H9 (cell line): ENCODE measurements around the gene KHNYN. TPM values are rescaled to one million over a fixed set of nuclear protein-coding genes. Genes with fewer than 3 reads are reported as not detected.

Experiments
- DNase-seq: peaks from one replicate; pipeline ENCODE4 v3.0.0-alpha.2; 2017
- H2AFZ ChIP-seq: one replicate; pipeline ENCODE4 v1.6.1; 2013; ENCODE audit warnings: mild to moderate bottlenecking, low read length, control low read depth, moderate library complexity
- H2AK5ac ChIP-seq: 2 replicates; pipeline ENCODE4 v1.6.1; 2013; ENCODE audit warnings: low read length, control low read depth, mixed read lengths; ENCODE audit not compliant: insufficient read length
- H2BK120ac ChIP-seq: one replicate; pipeline ENCODE4 v1.6.1; 2013; ENCODE audit warnings: low read depth, mild to moderate bottlenecking, low read length, control low read depth, inconsistent platforms; ENCODE audit not compliant: poor library complexity, severe bottlenecking
- H2BK12ac ChIP-seq: 2 replicates; pipeline ENCODE4 v1.6.1; 2013; ENCODE audit warnings: low read length, control low read depth, mixed read lengths, low read depth; ENCODE audit not compliant: insufficient read length
- H2BK15ac ChIP-seq: 2 replicates; pipeline ENCODE4 v1.6.1; 2013; ENCODE audit warnings: low read depth, low read length, control low read depth
- H2BK20ac ChIP-seq: one replicate; pipeline ENCODE4 v1.6.1; 2013; ENCODE audit warnings: low read depth, mild to moderate bottlenecking, low read length, control low read depth, inconsistent platforms; ENCODE audit not compliant: poor library complexity, severe bottlenecking
- H2BK5ac ChIP-seq: 2 replicates; pipeline ENCODE4 v1.6.1; 2013; ENCODE audit warnings: low read length, control low read depth, mixed read lengths; ENCODE audit not compliant: insufficient read length
- H3K14ac ChIP-seq: 2 replicates; pipeline ENCODE4 v1.6.1; 2013; ENCODE audit warnings: low read length, control low read depth; ENCODE audit not compliant: insufficient read depth
- H3K18ac ChIP-seq: 2 replicates; pipeline ENCODE4 v1.6.1; 2013; ENCODE audit warnings: low read depth, mild to moderate bottlenecking, mixed read lengths, low read length, control low read depth; ENCODE audit not compliant: insufficient read length
- H3K23ac ChIP-seq: 2 replicates; pipeline ENCODE4 v1.6.1; 2013; ENCODE audit warnings: low read length, control low read depth, mixed read lengths, low read depth; ENCODE audit not compliant: insufficient read length
- H3K23me2 ChIP-seq: 2 replicates; pipeline ENCODE4 v1.6.1; 2013; ENCODE audit warnings: low read depth, mild to moderate bottlenecking, mixed read lengths, low read length, control low read depth; ENCODE audit not compliant: insufficient read length, poor library complexity, severe bottlenecking
- H3K27ac ChIP-seq: 2 replicates; pipeline ENCODE4 v1.5.1; 2013; ENCODE audit warnings: low read length, control low read depth, mixed read lengths, low read depth; ENCODE audit not compliant: insufficient read length
- H3K27me3 ChIP-seq: 2 replicates; pipeline ENCODE4 v1.6.1; 2013; ENCODE audit warnings: low read length, control low read depth, inconsistent platforms; ENCODE audit not compliant: insufficient read depth
- H3K4ac ChIP-seq: 2 replicates; pipeline ENCODE4 v1.6.1; 2013; ENCODE audit warnings: low read depth, mild to moderate bottlenecking, control low read depth, inconsistent platforms, low read length, moderate library complexity
- H3K4me1 ChIP-seq: 2 replicates; pipeline ENCODE4 v1.6.1; 2013; ENCODE audit warnings: low read length, control low read depth, inconsistent platforms; ENCODE audit not compliant: insufficient read depth
- H3K4me2 ChIP-seq: 2 replicates; pipeline ENCODE4 v1.6.1; 2013; ENCODE audit warnings: low read length, control low read depth, mixed read lengths; ENCODE audit not compliant: insufficient read length, insufficient read depth
- H3K56ac ChIP-seq: 2 replicates; pipeline ENCODE4 v1.6.1; 2013; ENCODE audit warnings: low read depth, mild to moderate bottlenecking, mixed read lengths, low read length, control low read depth; ENCODE audit not compliant: insufficient read length
- H3K79me1 ChIP-seq: 2 replicates; pipeline ENCODE4 v1.6.1; 2013; ENCODE audit warnings: low read depth, mild to moderate bottlenecking, moderate library complexity, low read length, control low read depth, inconsistent platforms; ENCODE audit not compliant: insufficient read depth, poor library complexity, severe bottlenecking
- H3K79me2 ChIP-seq: 2 replicates; pipeline ENCODE4 v1.6.1; 2013; ENCODE audit warnings: low read length, control low read depth, inconsistent platforms; ENCODE audit not compliant: insufficient read depth
- H3K9ac ChIP-seq: 2 replicates; pipeline ENCODE4 v1.6.1; 2013; ENCODE audit warnings: low read length, control low read depth, mixed read lengths; ENCODE audit not compliant: insufficient read length; ENCODE audit errors: extremely low read depth
- H3K9me3 ChIP-seq: one replicate; pipeline ENCODE4 v1.6.1; 2013; ENCODE audit warnings: low read depth, low read length, inconsistent platforms; ENCODE audit not compliant: control insufficient read depth
- H3T11ph ChIP-seq: one replicate; pipeline ENCODE4 v1.6.1; 2013; ENCODE audit warnings: mild to moderate bottlenecking, low read length, control low read depth, inconsistent platforms
- H4K20me1 ChIP-seq: one replicate; pipeline ENCODE4 v1.6.1; 2013; ENCODE audit not compliant: control insufficient read depth, insufficient read length, insufficient read depth
- H4K5ac ChIP-seq: 2 replicates; pipeline ENCODE4 v1.6.1; 2013; ENCODE audit warnings: low read depth, mild to moderate bottlenecking, mixed read lengths, low read length, control low read depth; ENCODE audit not compliant: insufficient read length
- H4K8ac ChIP-seq: replicated peaks from 2 replicates; pipeline ENCODE4 v1.6.1; 2013; ENCODE audit warnings: low read length, control low read depth, mixed read lengths, low read depth; ENCODE audit not compliant: insufficient read length
- H4K91ac ChIP-seq: 2 replicates; pipeline ENCODE4 v1.6.1; 2013; ENCODE audit warnings: low read depth, mild to moderate bottlenecking, moderate library complexity, mixed read lengths, low read length, control low read depth; ENCODE audit not compliant: insufficient read length
- H3K27ac Mint-ChIP-seq, 3 experiments: 2 replicates in 2 of 3; 3 replicates in 1 of 3; pipeline ENCODE4 v1.8.0; 2020 to 2021; ENCODE audit warnings: mixed read lengths in 3 of 3, mild to moderate bottlenecking in 1 of 3, moderate library complexity in 1 of 3
- H3K27me3 Mint-ChIP-seq: 2 replicates; pipeline ENCODE4 v1.8.0; 2021; ENCODE audit warnings: low read depth, mild to moderate bottlenecking, moderate library complexity, mixed read lengths
- H3K36me3 Mint-ChIP-seq, 3 experiments: 2 replicates in 2 of 3; 3 replicates in 1 of 3; pipeline ENCODE4 v1.8.0; 2020 to 2021; ENCODE audit warnings: low read depth in 3 of 3, mixed read lengths in 3 of 3; ENCODE audit not compliant: insufficient read depth in 1 of 3
- H3K4me1 Mint-ChIP-seq, 2 experiments: 2 replicates each; pipeline ENCODE4 v1.8.0; 2020; ENCODE audit warnings: mixed read lengths in 2 of 2
- H3K4me3 Mint-ChIP-seq, 2 experiments: 2 replicates in 1 of 2; 3 replicates in 1 of 2; pipeline ENCODE4 v1.8.0; 2020 to 2021; ENCODE audit warnings: mild to moderate bottlenecking in 2 of 2, mixed read lengths in 2 of 2, moderate library complexity in 1 of 2
- H3K9me3 Mint-ChIP-seq, 2 experiments: 2 replicates in 1 of 2; 3 replicates in 1 of 2; pipeline ENCODE4 v1.8.0; 2020; ENCODE audit warnings: mild to moderate bottlenecking in 2 of 2, mixed read lengths in 2 of 2, moderate library complexity in 1 of 2
- WGBS: extraction: QIAGEN DNeasy Blood & Tissue Kit; methylation state at CpG from one replicate; pipeline ENCODE4 v1.1.7; 2013; ENCODE audit warnings: missing lambda C conversion rate, low lambda C conversion rate, mixed read lengths; ENCODE audit not compliant: insufficient read length; ENCODE audit errors: extremely low coverage; 5-methylcytosine and 5-hydroxymethylcytosine counted together
- total RNA-seq: library from RNA; stranded (reverse); gene quantifications from 2 replicates; pipeline ENCODE4 v1.2.1, GENCODE V29; 2021
- TF ChIP-seq, protein P1 (sequence below): fragments of 200-600 bp; sonication (generic); conservative IDR thresholded peaks from 3 replicates; pipeline ENCODE4 v1.8.0; 2021; ENCODE audit warnings: antibody characterized with exemption, mild to moderate bottlenecking

KHNYN gene
- total RNA-seq, 1 experiment from 2014 or later, result 30.0 TPM

DNA sequence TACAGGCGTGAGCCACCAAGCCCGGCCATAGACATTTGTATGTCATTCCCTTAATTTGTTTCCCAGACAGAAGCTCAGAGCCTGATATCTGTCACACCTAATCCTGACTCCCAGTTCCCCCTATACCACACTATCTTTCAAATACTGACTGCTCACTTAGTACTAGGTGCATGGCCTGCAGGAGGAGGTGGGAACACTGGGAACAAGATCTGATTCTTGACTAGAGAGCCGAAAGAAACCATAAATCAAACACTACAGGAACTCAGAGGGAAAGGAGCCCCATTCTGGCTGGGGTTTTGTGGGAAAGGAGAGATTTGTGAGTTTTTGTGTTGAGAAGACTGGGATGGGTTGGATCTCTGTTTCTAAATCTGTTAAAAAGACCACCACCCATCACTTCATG is 4.9 kb downstream of the KHNYN start:
- no peaks in the 10 kb centered on the region for H3K79me1 ChIP-seq
- no peaks in the 10 kb centered on the region for H3K79me2 ChIP-seq
- no peaks in the 10 kb centered on the region for H3K27me3 ChIP-seq
- H2BK120ac ChIP-seq, result no peak overlapping the region
- H3K56ac ChIP-seq, result no peak overlapping the region
- no peak overlapping the region for H3K14ac ChIP-seq
- no peak overlapping the region for H3K23ac ChIP-seq
- H4K20me1 ChIP-seq, result peaks cover 2% of the 10 kb centered on the region
- H3K9me3 Mint-ChIP-seq, result no peaks in the 10 kb centered on the region
- H3K4me2 ChIP-seq, result no peak overlapping the region
- H4K91ac ChIP-seq, result no peak overlapping the region
- H3K27me3 Mint-ChIP-seq, result no peaks in the 10 kb centered on the region
- no peak overlapping the region for H2BK20ac ChIP-seq
- H3K23me2 ChIP-seq, result peaks cover 7% of the 10 kb centered on the region
- peaks cover 13 to 15% of the 10 kb centered on the region in 2 experiments for H3K4me1 Mint-ChIP-seq
- H2AK5ac ChIP-seq, result no peak overlapping the region
- no peak overlapping the region for H2BK12ac ChIP-seq
- no peak overlapping the region for H3K27ac ChIP-seq
- TF ChIP-seq, protein P1, sequence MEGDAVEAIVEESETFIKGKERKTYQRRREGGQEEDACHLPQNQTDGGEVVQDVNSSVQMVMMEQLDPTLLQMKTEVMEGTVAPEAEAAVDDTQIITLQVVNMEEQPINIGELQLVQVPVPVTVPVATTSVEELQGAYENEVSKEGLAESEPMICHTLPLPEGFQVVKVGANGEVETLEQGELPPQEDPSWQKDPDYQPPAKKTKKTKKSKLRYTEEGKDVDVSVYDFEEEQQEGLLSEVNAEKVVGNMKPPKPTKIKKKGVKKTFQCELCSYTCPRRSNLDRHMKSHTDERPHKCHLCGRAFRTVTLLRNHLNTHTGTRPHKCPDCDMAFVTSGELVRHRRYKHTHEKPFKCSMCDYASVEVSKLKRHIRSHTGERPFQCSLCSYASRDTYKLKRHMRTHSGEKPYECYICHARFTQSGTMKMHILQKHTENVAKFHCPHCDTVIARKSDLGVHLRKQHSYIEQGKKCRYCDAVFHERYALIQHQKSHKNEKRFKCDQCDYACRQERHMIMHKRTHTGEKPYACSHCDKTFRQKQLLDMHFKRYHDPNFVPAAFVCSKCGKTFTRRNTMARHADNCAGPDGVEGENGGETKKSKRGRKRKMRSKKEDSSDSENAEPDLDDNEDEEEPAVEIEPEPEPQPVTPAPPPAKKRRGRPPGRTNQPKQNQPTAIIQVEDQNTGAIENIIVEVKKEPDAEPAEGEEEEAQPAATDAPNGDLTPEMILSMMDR, result no peak
- no peak overlapping the region for H3T11ph ChIP-seq
- no peak overlapping the region for H2AFZ ChIP-seq
- H3K4me1 ChIP-seq, result peaks cover 3% of the 10 kb centered on the region; the same call in 1 of the 2 replicates
- no peaks in the 10 kb centered on the region for H3K9me3 ChIP-seq
- H3K9ac ChIP-seq, result no peak overlapping the region
- no peak for DNase-seq
- peak overlapping the region in 1 of 3 experiments; percentile 88; a peak in 1 of 7 replicates for H3K27ac Mint-ChIP-seq
- no CpG with 5 or more reads among the region's 3 CpGs for WGBS
- H3K4me3 Mint-ChIP-seq, result no peak overlapping the region; a peak in 1 of 5 replicates
- no peak overlapping the region for H3K4ac ChIP-seq
- H2BK15ac ChIP-seq, result no peak overlapping the region
- no peak overlapping the region for H4K8ac ChIP-seq
- no peak overlapping the region for H3K18ac ChIP-seq
- H4K5ac ChIP-seq, result no peak overlapping the region
- H2BK5ac ChIP-seq, result no peak overlapping the region
- peaks cover 11 to 51% (median 49%) of the 10 kb centered on the region in 3 experiments; a peak in 6 of 7 replicates for H3K36me3 Mint-ChIP-seq
